GM06990 (cell line): Measurements from ENCODE around the gene MEOX1.

Experiments used
- DNase-seq: peaks from one replicate; pipeline ENCODE4 v3.0.0-alpha.2; 2011; ENCODE audit not compliant: insufficient read length; ENCODE audit errors: extremely low read depth
- H3K27me3 ChIP-seq: replicated peaks from 2 replicates; pipeline ENCODE4 v1.6.0; 2011; ENCODE audit warnings: low read length; ENCODE audit not compliant: control insufficient read depth, insufficient read depth
- H3K36me3 ChIP-seq: 2 replicates; pipeline ENCODE4 v1.5.1; 2011; ENCODE audit warnings: low read length; ENCODE audit not compliant: control insufficient read depth, insufficient read depth
- H3K4me3 ChIP-seq: replicated peaks from 2 replicates; pipeline ENCODE4 v1.5.1; 2011; ENCODE audit warnings: low read depth, mild to moderate bottlenecking, control low read depth, low read length
- TF ChIP-seq, protein P1 (sequence below): IDR thresholded peaks from 2 replicates; pipeline ENCODE4 v1.5.1; 2011; ENCODE audit warnings: low read length, control low read depth, mild to moderate bottlenecking, inconsistent platforms; ENCODE audit not compliant: insufficient read depth, poor library complexity, severe bottlenecking

Gene MEOX1

DNA sequence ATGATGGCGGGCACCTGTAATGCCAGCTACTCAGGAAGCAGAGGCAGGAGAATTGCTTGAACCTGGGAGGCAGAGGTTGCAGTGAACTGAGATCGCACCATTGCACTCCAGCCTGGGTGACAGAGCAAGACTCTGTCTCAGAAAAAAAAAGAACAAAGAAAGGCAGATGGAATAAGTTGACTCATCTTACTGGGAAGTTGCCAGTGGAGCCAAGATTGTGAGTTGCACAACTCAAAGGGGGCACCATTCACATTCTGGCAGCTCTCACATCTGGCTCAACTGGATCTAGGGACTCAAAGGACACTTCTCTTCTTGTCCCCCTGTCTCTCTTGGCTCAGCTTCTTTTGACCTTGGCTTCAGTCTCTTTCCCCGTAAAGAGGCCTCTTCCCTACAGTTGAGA is 61.9 kb downstream of the MEOX1 start:
- H3K27me3 ChIP-seq: no peaks in the 10 kb centered on the region
- no peak overlapping the region for H3K4me3 ChIP-seq
- no peak for DNase-seq
- TF ChIP-seq, protein P1, sequence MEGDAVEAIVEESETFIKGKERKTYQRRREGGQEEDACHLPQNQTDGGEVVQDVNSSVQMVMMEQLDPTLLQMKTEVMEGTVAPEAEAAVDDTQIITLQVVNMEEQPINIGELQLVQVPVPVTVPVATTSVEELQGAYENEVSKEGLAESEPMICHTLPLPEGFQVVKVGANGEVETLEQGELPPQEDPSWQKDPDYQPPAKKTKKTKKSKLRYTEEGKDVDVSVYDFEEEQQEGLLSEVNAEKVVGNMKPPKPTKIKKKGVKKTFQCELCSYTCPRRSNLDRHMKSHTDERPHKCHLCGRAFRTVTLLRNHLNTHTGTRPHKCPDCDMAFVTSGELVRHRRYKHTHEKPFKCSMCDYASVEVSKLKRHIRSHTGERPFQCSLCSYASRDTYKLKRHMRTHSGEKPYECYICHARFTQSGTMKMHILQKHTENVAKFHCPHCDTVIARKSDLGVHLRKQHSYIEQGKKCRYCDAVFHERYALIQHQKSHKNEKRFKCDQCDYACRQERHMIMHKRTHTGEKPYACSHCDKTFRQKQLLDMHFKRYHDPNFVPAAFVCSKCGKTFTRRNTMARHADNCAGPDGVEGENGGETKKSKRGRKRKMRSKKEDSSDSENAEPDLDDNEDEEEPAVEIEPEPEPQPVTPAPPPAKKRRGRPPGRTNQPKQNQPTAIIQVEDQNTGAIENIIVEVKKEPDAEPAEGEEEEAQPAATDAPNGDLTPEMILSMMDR: no peak
- H3K36me3 ChIP-seq: no peaks in the 10 kb centered on the region

DNA sequence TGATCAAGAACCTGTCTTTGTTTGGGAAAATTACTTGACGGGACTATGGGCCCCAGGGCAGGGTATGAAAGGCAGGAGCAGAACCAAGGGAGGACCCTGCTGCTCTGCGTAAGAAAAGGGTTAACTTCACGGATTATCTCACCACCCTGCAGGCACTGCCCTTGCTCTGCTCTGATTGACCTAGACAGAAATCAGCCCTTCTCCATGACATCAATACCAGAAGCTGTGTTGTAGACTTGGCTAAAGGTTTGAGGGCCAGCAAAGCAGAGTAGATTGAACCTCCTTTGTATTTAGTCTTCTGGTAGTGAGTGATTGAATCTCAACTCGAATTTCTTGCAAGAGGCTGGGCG is 62.7 kb downstream of the MEOX1 start:
- Histone ChIP-seq H3K36me3 (no peaks in the 10 kb centered on the region), H3K4me3 (no peak overlapping the region), H3K27me3 (no peaks in the 10 kb centered on the region)
- TF ChIP-seq, protein P1: no peak
- no peak for DNase-seq

DNA sequence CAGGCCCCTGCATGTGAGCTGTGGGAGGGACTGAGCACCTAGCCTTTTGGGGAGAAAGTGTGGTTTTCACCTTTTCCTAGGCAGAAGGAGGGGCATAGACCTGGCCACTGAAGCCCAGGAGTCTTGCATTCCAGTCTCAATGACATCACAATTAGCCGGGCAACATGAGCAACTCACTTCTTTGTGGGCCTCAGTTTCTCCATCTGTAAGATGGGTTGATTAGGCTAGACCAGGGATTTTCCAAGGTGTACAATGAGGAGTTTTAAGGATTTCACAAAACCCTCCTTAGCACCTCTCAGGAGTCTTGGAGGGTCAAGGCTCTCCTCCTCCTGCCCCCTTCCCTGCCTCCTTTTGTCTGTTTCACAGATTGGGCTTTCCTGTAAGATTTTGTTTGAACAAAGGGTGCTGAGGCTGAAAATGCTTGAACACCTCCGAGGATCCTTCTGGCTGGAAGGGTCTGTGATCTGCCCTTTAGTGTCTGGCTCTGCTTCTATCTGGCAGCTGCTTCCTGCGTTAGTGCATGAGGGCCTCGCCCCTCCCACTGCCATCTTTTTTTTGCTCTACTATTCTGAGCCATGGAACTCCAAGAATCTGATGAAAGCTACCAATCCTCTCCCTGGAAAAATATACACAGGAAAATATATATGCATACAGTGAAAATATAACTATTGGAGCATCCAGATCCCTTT is 63.2 kb downstream of the MEOX1 start:
- no peak for DNase-seq
- TF ChIP-seq, protein P1: no peak
- Histone ChIP-seq H3K4me3 (no peak overlapping the region), H3K27me3 (no peaks in the 10 kb centered on the region), H3K36me3 (no peaks in the 10 kb centered on the region)

DNA sequence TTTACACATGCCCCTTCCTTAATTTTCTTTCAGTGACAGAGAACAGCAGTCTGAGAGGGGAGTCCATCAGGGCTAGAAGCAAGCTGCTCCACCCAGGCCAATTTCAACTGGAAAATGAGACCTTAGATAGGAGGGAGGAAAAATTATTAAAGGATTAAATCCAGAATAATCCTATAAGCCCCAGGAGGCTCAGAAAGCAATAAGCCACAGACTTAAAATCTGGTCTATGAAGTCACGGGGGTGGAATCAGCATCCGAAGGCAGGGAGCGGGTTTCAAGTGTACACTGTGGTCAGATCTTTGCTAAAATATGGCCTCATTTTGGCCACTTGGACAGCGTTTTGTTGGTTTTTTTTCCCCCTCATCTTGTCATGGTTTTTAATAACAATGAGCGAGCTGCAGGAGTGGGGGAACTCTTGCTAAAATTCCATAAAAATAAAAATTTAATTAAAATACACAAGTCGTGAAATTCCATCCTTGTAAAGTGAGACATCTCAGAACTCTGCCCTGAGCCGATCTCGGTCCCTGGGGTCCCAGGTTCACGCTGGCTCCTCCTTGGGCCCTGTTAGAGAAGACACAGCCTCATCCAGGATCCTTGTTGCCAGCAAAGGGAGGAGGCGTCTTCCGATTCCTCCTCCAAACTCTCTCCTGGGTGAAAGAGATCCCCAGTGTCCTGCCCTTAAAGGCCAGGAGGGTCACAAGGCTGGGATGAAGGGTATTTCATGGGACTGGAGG is 63.9 kb downstream of the MEOX1 start:
- no peaks in the 10 kb centered on the region for H3K36me3 ChIP-seq
- DNase-seq: no peak
- H3K27me3 ChIP-seq: no peaks in the 10 kb centered on the region
- no peak overlapping the region for H3K4me3 ChIP-seq
- TF ChIP-seq, protein P1: no peak

DNA sequence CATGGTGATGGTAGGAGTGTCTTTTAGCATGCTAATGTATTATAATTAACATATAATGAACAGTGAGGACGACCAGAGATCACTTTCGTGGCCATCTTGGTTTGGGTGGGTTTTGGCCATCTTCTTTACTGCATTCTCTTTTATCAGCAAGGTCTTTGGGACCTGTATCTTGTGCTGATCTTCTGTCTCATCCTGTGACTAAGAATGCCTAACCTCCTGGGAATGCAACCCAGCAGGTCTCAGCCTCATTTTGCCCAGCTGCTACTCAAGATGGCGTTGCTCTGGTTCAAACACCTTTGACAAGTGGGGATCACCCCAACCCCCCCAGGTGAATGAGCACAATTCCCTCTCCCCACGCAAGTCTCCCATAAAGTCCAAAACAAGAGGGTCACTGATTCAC is 66.3 kb downstream of the MEOX1 start:
- Histone ChIP-seq H3K4me3 (no peak overlapping the region), H3K27me3 (no peaks in the 10 kb centered on the region), H3K36me3 (no peaks in the 10 kb centered on the region)
- TF ChIP-seq, protein P1: no peak
- DNase-seq: no peak
